DMS153 treated with DMSO at 0.1 percent for 48 hours (cell line): ENCODE results near the gene CDK5RAP2.
A peak's percentile ranks its signal among the peaks of the same experiment; 100 is the strongest.

Experiments used
- DNase-seq: peaks from one replicate; lab custom pipeline; 2025; ENCODE audit not compliant: unreplicated experiment; lab: John Stamatoyannopoulos, UW

CDK5RAP2 gene

DNA sequence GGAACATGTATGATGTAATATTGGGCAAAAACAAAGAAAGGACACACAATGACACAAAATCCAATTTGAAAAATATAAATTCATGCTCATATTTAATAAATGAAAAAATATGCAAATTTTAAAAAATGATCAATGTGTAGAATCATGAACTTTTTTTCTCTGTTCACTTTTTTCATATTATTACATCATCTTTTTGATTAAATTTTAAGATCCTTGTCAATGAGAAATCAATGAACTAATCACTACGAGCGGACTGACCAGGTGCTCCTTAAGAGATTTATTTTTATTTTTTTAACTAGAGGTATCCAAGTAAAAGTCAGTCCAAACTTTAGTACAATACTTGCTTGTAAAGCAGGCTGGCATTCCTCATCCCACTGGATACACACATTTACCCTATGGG is 174.1 kb downstream of the CDK5RAP2 start:
- no peak for DNase-seq

DNA sequence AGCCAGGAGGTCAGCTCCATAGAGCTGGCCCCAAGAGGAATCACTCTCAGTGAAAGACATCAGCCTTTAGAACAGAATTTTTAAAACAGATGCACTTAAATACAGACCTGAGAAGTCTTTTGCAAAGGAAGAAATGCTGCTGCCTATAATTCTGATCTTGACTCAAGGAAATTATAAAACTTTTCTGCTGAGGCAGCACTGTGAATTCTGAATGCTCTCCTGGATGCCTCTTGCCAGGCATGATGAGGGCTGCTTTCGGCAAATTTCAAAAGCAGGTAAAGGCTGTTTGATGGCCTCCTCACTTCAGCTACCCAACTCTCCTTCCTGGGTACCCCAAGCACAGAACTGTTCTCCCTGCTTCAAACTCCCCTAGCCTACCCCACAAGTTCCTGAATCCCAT is 174.8 kb downstream of the CDK5RAP2 start:
- DNase-seq = no peak

DNA sequence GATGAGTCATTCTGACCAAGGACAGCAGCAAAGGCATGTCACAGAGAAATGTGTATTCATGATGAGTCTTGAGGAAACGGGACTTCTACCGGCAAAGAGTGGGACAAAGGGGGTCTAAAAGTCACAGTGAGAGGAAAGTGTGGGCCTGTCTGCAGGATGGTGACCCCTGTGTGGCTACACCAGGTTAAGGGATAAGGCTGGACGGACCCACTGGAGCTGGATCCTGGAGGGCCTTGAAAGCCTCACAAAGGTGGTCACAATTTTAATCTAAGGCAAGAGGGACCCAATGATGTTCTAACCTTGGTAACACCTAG is 176.5 kb downstream of the CDK5RAP2 start:
- DNase-seq = no peak

DNA sequence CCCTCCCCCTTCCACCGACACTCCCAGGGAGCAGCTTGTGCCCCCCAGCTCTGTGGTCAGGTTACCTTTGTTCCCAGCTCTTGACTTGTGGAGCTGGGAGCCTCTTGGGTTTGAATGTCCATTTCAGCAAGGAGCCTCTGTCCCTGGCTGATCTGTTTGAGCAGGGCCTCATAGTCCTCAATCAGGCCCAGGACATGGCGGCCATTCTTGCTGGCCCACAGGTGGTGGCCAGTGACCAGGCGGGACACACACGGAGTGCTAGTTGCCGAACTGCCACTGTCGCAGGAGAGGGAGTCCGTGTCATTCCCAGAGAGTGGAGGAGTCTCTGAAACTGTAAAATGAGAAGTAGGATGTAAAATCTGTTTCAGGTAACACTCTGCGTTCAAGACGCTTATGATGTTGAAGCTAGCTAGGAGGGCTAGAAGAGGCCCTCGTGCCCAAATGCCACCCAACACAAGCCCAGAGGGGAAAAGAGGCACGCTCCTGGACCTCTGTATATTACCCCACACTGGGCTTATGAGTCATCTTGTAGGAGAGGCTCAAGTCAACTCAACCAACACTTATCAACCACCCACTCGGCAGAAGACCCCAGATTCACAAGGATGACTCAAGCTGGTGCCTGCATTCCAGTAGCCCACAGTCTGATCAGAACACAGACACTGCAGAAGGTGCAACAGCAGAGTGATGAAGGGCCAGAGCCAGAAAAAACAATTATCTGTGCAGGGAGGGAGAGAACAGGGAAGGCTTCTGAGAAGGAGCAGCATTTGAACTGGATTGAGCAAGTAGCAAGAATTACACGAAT is 177.0 kb downstream of the CDK5RAP2 start:
- DNase-seq = no peak

DNA sequence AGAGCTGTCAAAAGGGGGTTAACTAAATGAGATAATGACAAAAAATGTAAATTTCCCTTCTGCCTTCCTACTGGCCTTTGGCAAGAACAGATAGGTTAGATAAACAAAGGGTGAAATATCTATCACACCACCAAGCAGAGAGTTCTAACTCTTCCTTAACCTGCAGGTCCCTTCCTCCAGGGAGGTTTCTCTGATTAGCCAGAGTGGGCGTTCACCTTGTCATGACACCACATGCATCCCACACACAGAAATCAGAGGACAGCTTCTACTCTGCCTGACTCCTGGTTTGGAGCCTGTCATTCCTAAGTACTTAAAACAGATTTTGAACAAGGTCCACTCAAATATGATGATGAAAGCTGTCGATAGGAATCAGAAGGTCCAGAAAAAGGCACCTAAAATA is 180.0 kb downstream of the CDK5RAP2 start:
- no peak for DNase-seq

DNA sequence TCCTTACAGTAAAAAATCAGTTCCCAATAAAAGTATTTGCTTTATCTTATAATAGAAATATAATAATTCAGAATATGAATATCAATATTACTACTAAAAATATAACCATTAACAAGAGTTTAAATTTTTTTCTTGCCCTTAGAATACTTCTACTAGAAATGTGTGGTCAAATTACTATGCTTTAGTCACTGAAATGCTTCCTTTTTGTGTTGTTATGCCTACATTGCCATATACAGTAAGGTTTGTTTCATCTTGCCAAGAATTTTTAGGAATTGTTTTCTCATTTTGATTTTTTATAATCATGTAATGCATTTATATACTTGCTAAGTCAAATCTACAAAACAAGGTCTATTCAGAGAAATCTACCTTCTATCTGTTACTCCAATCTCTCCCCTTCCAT is 181.7 kb downstream of the CDK5RAP2 start:
- no peak for DNase-seq

DNA sequence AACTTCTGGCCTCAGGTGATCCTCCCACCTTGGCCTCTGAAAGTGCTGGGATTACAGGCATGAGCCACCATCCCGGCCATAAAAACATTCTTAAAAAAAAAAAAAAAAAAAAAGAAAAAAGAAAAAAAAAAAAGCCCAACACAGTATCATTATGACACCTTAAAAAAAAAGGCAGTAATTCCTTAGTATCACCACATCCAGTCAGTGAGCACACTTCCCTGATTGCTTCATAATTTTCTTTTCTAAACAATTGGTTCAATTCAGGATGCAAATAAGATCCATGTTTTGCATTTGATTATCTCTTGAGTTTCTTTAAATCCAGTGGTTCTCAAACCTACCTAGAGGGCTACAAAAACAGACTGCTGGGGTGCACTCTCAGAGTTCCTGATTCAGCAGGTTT is 182.5 kb downstream of the CDK5RAP2 start:
- DNase-seq = no peak

DNA sequence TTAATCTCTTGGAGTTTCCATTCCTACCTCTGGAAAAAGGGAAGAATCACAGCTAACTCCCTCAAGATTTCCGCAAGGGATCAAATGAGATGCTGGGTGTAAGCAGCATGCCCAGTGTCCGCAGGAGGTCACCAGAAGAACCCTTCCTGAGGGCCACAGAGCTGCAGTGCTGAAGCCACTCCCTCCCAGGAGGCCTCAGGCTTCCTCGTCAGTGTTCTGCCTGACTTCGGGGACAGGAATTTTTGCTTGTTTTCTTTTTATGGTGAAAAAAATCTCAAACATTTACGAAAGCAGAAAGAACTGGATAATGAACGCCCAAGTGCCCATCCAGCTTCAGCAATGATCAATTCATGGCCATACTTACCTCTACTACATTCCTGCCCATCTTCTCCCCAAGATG is 183.0 kb downstream of the CDK5RAP2 start:
- no peak for DNase-seq

DNA sequence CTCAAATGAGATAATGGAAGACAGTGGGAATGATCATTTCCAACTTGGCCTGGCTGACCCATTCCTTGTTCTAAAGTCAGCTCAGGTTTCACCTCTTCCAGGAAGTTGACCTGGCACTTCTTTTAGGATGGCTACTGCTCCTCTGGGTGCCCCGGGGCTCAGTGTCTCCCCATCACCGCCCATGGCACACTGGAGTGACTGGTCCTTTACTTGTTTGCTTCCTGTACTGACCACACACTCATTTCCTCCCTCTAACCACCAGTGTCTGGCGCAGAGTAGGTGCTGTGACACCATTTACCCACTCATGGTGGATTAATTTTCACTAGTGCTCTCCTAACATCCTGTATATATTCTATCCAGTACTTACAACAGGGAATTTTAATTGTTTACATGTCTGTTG is 183.5 kb downstream of the CDK5RAP2 start:
- no peak for DNase-seq

DNA sequence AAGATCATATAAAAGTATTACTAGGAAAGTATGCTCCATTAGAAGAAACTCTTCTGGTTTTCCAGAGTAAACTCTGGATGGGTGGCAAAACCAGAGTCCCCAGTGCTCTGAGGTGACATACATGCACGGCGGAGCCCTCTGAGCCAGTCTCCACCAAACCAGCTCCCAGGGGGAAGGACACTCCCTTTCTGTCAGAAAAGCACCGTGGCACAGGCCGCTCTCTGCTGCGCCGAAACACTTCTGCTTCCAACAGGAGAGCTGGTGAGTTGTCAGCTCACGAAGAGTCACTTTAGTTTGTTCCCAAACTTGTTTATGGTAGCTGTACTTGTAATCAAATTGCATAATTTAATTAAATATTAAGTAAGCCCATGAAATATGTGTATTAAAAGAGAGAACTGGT is 184.6 kb downstream of the CDK5RAP2 start:
- DNase-seq = no peak

DNA sequence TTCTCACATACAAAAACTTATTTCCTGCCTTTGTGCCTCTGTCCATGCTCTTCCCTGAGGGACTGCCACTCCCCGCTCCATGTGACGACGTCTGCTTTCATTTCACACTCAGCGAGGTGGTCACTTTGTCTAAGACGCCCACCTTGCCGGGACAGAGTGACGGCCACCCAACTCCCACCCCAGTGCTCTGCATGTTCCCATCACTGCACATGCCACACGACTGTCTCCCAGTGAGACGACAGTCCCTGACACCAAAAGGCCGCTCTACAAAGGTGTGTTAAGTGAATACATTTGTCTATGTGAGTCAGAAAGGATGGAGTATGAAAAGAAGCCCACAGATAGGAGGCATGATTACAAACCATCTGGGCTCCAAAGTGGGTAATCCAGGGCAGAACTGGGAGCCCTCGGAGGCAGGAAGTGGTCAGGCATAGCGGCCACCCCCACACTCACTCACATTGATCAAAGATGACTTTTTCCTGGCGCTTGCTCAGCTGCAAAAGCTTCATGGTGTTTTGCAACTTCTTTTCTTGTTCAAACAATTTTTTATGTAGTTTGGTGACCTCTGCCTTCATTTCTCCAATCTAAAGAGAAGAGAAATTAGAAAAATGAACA is 185.8 kb downstream of the CDK5RAP2 start:
- no peak for DNase-seq

DNA sequence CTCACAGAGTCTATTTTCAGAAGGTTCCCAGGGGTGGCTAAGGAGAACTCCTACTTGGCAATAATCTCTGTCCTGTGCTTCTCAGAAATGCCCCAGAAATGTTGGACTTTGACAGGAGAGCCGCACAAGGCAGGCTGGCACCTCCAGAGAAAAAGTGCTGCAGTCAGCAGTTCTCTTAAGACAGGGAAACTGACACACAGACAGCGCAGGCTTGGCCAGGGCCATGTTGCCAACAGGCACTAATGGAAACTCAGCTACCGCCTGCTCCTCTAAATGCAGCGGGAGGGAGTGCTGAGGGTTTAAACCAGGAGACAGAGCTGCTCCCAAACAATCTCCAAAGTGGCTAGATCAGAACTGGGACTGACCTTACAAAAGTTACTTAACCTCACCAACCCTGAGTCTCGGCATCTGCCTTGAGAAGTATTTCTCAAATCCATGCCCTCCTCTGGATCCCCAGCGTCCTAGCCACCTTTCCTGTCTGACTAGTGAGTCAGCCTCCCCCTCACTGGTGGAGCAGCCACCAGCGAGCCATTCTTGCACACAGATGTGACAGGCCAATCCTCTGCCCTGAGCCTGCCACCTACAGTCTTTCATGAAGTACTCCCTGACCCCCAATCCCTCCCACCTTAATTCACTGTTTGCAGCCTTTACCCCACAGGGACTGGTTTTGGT is 186.4 kb downstream of the CDK5RAP2 start:
- DNase-seq = no peak

DNA sequence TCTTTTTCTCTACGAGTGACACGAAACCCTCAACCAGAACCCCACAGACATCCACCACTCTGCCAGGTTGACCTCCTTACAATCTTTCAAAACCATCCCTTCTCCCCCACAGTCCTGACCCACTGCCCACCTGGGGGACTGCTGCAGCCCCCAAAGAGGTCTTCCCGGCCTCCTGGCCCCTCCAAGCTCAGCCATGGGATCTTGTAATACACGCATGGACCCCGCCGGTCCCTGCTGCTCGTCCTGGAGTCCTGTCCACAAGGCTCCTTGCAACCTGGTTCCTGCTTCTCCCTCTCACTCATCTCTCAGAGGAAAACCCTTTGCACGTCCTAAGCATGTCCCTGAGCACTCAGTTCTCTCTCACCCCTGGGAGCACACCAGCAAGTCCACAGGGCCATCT is 187.3 kb downstream of the CDK5RAP2 start:
- DNase-seq = no peak

DNA sequence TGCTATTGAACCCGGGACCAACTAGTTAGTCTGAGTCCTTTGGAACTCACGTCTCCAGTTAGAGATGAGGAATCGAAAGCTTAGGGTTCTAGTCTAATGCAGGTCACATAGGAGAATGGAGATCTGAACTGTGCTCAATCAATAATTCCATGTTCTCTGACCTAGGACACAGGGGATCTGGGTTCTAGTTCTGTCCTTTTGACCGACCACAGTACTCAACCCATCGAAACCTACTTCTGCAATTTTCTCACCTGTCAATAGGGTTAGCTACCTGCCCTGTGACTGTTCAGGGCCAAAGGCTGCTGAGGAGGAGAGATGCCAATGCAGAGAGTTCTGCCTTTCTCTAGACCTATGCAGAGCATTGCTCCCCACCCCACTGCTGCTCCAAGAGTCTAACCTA is 187.7 kb downstream of the CDK5RAP2 start:
- DNase-seq = no peak

DNA sequence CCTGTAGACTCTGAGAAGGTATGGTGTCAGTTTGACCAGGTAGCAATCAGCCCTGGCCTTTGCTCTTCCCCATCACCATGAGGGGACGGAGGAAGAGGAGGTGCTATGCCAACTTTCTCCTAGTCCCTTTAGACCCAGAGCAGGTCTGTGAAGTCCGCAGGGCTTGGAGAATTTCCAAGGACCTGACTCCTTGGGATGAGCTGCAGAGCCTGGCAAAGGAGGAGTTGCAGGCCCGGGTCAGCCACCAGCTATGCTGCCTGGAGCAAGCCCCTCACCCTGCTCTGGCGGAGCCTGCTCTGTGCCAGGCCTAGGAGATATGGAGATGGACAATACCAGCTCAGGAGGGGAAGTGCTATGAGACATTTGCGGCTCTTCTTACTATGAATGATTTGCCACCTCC is 188.3 kb downstream of the CDK5RAP2 start:
- DNase-seq = no peak

DNA sequence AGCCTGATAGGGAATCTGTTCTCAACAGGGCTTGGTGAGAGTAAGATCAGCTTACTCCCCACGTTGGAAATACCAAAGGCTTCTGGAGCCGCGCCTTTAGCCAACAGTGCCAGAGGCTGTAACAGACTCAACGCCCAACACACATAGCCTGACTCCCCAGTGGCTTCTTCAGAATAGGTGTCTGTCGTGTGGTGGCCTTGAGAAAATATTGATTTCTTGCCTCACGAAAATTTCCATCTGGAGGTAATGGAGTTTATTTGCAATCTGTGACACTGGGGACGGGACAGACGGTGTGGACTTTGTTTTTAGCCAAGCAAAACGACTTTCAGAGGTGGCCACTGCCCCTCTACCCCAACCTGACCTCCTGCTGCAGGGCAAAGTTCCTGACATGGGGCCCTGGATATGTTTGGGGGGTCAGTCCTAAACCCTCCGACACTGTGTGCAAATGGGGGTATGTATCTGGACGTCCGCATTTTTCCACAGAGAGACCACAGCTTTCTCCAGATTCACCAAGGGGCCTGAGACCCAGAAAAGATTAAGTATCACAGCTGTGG is 189.3 kb downstream of the CDK5RAP2 start:
- no peak for DNase-seq

DNA sequence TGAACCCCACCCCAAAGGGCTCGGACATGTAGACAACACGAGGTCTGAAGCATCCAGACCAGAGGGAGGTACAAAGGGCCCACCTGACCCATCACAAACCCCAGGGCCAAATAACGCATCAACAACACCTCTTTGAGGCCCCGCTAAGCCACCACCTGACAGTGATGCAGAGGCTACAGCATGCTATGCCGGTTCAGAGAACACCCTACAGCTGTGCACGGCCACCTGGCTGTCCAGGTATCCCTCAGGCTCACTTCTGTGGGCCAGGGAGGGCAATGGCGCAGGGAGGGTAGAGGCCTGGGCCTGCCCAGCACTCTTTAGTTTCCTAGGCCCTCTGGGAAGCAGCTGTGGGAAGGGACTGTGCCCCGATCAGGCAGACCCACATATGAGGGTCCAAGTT is 190.1 kb downstream of the CDK5RAP2 start:
- no peak for DNase-seq

DNA sequence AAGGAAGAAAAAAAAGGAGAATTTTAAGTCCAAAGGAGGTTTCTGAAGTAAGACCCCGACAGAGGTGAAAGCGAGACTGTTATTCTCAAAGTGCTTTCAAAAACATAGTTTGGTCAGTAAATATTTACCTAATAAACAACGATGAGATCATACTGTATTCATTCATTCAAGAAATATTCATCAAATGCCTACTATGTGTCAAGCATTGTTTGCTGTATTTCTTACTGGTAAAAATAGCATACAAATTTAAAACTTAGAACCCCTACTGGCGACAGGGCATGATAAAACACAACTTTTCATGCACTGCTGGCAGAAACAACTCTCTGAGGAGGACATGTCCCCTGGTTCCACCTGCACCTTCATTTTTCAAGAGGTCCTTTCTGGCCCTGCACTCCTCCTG is 190.7 kb downstream of the CDK5RAP2 start:
- DNase-seq = no peak

DNA sequence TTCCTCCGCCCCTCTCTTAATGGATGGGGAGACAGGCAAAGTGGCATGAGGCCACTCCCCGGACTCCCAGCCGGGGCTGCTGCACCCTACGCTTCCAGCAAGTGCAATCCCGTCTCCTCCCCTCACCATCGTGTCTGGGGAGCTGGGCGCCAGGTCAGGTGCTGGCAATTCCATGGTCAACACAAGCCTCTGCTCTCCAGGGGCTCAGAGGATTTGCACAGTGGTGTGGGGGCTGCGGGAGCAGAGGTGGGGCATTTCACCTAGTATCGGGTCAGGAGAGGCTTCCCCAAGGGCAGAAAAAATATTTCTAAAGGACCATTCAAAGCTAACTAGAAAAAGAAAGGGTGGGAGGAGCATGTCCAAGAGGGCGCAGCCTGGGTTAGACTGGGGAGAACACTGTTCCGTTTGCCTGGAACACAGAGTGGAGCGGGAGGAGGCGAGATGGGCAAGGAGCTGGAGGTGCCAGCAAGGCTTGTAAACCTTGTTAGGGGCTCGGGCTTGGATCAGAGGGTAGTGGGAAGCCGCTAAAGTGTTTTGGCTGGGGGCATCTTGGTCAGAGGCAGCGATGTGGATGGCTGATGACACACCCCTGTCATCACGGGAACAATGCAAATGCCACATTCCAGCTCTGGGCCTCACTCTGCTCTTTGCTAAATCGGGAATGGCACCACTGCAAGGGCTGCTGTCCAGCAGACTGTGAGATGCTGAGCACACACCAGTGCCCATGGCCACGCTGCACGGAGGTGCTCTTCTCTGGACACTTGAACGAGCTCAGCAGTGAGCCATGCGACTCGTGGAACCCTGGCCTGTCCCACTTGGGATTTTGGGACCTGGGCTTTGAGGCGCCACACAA is 191.7 kb downstream of the CDK5RAP2 start:
- DNase-seq = no peak

DNA sequence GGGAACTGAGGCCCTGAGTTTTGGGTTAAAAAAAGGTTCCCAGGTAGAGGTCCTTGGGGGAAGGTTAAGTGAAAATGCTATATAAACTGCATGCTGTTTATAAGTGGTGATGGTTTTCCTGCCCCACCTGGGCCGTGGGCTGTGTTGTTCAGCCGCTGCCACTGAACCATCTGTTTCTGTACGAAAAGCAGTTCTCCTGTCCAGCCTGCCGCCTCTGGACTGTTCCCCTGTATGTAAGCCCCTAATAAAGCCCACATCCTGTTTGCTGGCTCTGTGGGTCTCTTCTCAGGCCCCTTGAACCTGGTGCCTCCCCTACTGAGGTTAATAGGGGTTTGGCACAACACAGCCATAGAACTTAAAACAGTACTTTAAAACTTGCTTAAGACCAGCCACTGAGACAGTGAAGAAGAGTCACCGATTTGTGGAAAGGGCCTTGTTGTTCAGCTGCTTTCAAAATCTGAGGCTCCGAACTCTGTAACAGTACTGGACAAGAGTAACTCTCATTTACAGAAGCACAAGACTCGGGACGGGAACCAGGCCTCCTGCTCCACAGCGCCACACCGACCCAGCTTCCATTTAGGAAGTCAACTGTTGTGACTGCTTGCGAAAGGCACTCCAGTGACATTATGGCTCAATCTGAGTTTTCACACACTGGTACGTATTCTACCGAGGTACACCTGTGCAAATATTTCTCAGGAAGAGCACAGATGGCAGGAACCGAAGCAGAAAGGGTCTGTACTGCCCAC is 192.5 kb downstream of the CDK5RAP2 start:
- peak; percentile 97 for DNase-seq
